A673 (cell line): Measurements from ENCODE around the gene AGTR1. TPM values are rescaled to one million over a fixed set of nuclear protein-coding genes. Genes with fewer than 3 reads are reported as not detected.

Experiments
- BruUV-seq: library from RNA; stranded (reverse); fragments of 400-500 nt; replicated peaks from 2 replicates; lab custom pipeline; 2021; lab: Mats Ljungman, UMichigan
- CTCF ChIA-PET: fragments of 300-600 bp; sonication (Branson Sonifier 250); formaldehyde crosslinking; loops from one replicate; lab custom pipeline; 2022; ENCODE audit warnings: antibody characterized with exemption; lab: Charles Lee
- POLR2A ChIA-PET: fragments of 300-600 bp; sonication (Branson Sonifier 250); formaldehyde crosslinking; loops from one replicate; lab custom pipeline; 2022; ENCODE audit warnings: antibody characterized with exemption; ENCODE audit not compliant: low non-redundant PET; lab: Charles Lee
- DNase-seq: peaks from one replicate; pipeline ENCODE4 v3.0.0-alpha.2; 2015; ENCODE audit warnings: low spot score
- H3K27ac ChIP-seq: fragments of 200-600 bp; sonication (generic); 2 replicates; pipeline ENCODE4 v1.5.1; 2016; ENCODE audit warnings: mixed run types, low read depth, mild to moderate bottlenecking, mixed read lengths, antibody characterized with exemption, low read length; ENCODE audit not compliant: poor library complexity, severe bottlenecking
- H3K27me3 ChIP-seq: fragments of 200-600 bp; sonication (generic); replicated peaks from 2 replicates; pipeline ENCODE4 v1.6.1; 2017; ENCODE audit warnings: mixed run types, low read depth, mild to moderate bottlenecking, mixed read lengths, antibody characterized with exemption, low read length; ENCODE audit not compliant: insufficient read depth, poor library complexity
- H3K36me3 ChIP-seq: fragments of 200-600 bp; sonication (generic); 2 replicates; pipeline ENCODE4 v1.6.1; 2016; ENCODE audit warnings: mixed run types, mild to moderate bottlenecking, mixed read lengths, antibody characterized with exemption, low read length; ENCODE audit not compliant: insufficient read depth, poor library complexity, severe bottlenecking
- H3K4me1 ChIP-seq: fragments of 200-600 bp; sonication (generic); 2 replicates; pipeline ENCODE4 v1.6.1; 2017; ENCODE audit warnings: mixed run types, mild to moderate bottlenecking, mixed read lengths, antibody characterized with exemption, low read length; ENCODE audit not compliant: insufficient read depth, poor library complexity, severe bottlenecking
- H3K4me3 ChIP-seq: fragments of 200-600 bp; sonication (generic); 2 replicates; pipeline ENCODE4 v1.5.1; 2016; ENCODE audit warnings: low read depth, mixed run types, mild to moderate bottlenecking, mixed read lengths, low read length; ENCODE audit not compliant: poor library complexity, severe bottlenecking
- H3K9me3 ChIP-seq: fragments of 200-600 bp; sonication (generic); 2 replicates; pipeline ENCODE4 v1.6.1; 2016; ENCODE audit warnings: mixed run types, low read depth, mild to moderate bottlenecking, mixed read lengths, antibody characterized with exemption, low read length; ENCODE audit not compliant: poor library complexity, severe bottlenecking
- CTCF ChIP-seq: fragments of 300-800, 200-600 bp; sonication (generic); conservative IDR thresholded peaks from 2 replicates; pipeline ENCODE4 v1.5.1; 2017; ENCODE audit warnings: low read depth, mild to moderate bottlenecking, antibody characterized with exemption, low read length, moderate library complexity, mixed read lengths
- EZH2 ChIP-seq: fragments of 200-600 bp; sonication (generic); IDR thresholded peaks from 2 replicates; pipeline ENCODE4 v1.6.1; 2017; ENCODE audit warnings: borderline replicate concordance, low read depth, mild to moderate bottlenecking, mixed read lengths, antibody characterized with exemption, low read length; ENCODE audit not compliant: poor library complexity, severe bottlenecking
- intact Hi-C: fragments of 100-400 bp; cut with micrococcal nuclease; formaldehyde crosslinking; loops from one replicate; pipeline ENCODE4 v1.10.0; 2022; ENCODE audit not compliant: unreplicated experiment
- total RNA-seq: library from RNA; stranded (reverse); gene quantifications from 2 replicates; pipeline ENCODE4 v1.2.3, GENCODE V29; 2021

AGTR1 gene
- total RNA-seq, 1 experiment from 2014 or later, result not detected

- no peak for DNase-seq
- TF ChIP-seq CTCF (no peak), EZH2 (no peak)
- no TSS peak for BruUV-seq
- intact Hi-C loops, result no loop called here
- no peak overlapping the region for H3K27ac ChIP-seq
- H3K36me3 ChIP-seq, result no peaks in the 10 kb centered on the region
- no peak overlapping the region for H3K4me3 ChIP-seq
- ChIA-PET CTCF (no interaction called here), POLR2A (no interaction called here)
- H3K27me3 ChIP-seq, result peaks cover 48% of the 10 kb centered on the region
- H3K9me3 ChIP-seq, result no peaks in the 10 kb centered on the region
- H3K4me1 ChIP-seq, result no peaks in the 10 kb centered on the region
Measured at GRCh38 chr3:148694116-148694515, 3.6 kb upstream of the AGTR1 start.

GRCh38 chr3:148698190-148698810 lies 597 bp downstream of the AGTR1 start:
- CTCF ChIA-PET, result no interaction called here
- peaks cover 85% of the 10 kb centered on the region for H3K27me3 ChIP-seq
- DNase-seq, result no peak

GRCh38 chr3:148705314-148705713 lies 7.6 kb downstream of the AGTR1 start:
- CTCF ChIA-PET, result no interaction called here
- DNase-seq, result no peak
- no peak for TF ChIP-seq CTCF
- TF ChIP-seq EZH2, result no peak
- Histone ChIP-seq H3K27me3 (peaks cover 33% of the 10 kb centered on the region), H3K4me1 (no peaks in the 10 kb centered on the region), H3K36me3 (no peaks in the 10 kb centered on the region), H3K4me3 (no peak overlapping the region), H3K9me3 (no peaks in the 10 kb centered on the region), H3K27ac (no peak overlapping the region)
- no TSS peak for BruUV-seq
- intact Hi-C loops, result no loop called here
- POLR2A ChIA-PET, result no interaction called here

More at GRCh38 chr3:148698190-148698810, 597 bp downstream of the AGTR1 start:
- no peaks in the 10 kb centered on the region for H3K4me1 ChIP-seq
- no peaks in the 10 kb centered on the region for H3K36me3 ChIP-seq
- intact Hi-C loops, result no loop called here
- BruUV-seq, result no TSS peak
- H3K9me3 ChIP-seq, result no peaks in the 10 kb centered on the region
- no peak overlapping the region for H3K27ac ChIP-seq
- peak overlapping the region; percentile 30 for H3K4me3 ChIP-seq
- POLR2A ChIA-PET, result no interaction called here
- TF ChIP-seq EZH2 (no peak), CTCF (no peak)
